Measurements from ENCODE around the gene SVOP.

GRCh38 chr12:108906971-108907370, 113.9 kb downstream of the SVOP start:
- TF ChIP-seq, protein P1, sequence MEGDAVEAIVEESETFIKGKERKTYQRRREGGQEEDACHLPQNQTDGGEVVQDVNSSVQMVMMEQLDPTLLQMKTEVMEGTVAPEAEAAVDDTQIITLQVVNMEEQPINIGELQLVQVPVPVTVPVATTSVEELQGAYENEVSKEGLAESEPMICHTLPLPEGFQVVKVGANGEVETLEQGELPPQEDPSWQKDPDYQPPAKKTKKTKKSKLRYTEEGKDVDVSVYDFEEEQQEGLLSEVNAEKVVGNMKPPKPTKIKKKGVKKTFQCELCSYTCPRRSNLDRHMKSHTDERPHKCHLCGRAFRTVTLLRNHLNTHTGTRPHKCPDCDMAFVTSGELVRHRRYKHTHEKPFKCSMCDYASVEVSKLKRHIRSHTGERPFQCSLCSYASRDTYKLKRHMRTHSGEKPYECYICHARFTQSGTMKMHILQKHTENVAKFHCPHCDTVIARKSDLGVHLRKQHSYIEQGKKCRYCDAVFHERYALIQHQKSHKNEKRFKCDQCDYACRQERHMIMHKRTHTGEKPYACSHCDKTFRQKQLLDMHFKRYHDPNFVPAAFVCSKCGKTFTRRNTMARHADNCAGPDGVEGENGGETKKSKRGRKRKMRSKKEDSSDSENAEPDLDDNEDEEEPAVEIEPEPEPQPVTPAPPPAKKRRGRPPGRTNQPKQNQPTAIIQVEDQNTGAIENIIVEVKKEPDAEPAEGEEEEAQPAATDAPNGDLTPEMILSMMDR (IDR thresholded peaks at IDR 0.05): no peak
- TF ChIP-seq POLR2A (IDR thresholded peaks at IDR 0.05; ENCODE audit: low read depth): no peak
- no peak for TF ChIP-seq POLR2AphosphoS5 (IDR thresholded peaks at IDR 0.05)
- TF ChIP-seq EP300 (IDR thresholded peaks at IDR 0.05): no peak
